NK-92 (cell line): ENCODE results near the gene FAM170B.

ENCODE experiments used
- DNase-seq: peaks from one replicate; lab custom pipeline; 2025; ENCODE audit not compliant: unreplicated experiment; lab: John Stamatoyannopoulos, UW

Gene FAM170B

DNA sequence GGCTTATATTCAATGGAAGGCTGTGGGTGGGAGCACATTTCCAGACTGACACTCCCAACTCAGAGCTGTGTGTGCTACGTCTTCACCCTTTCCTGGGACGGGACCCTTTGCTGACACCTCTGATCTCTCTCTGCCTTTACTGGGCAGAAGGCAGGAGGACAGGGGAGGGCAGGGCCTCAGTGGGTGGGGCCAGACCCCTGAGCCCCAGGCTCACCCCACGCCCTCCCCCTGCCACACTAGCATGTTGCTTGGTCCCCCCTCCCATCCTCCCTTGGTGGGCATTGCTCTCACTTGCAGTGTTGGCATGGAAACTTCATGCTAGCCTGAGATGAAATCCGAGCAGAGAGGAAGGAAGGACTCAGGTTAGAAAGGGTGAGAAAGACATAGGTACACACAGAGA, 36.0 kb upstream of the FAM170B start:
- no peak for DNase-seq

DNA sequence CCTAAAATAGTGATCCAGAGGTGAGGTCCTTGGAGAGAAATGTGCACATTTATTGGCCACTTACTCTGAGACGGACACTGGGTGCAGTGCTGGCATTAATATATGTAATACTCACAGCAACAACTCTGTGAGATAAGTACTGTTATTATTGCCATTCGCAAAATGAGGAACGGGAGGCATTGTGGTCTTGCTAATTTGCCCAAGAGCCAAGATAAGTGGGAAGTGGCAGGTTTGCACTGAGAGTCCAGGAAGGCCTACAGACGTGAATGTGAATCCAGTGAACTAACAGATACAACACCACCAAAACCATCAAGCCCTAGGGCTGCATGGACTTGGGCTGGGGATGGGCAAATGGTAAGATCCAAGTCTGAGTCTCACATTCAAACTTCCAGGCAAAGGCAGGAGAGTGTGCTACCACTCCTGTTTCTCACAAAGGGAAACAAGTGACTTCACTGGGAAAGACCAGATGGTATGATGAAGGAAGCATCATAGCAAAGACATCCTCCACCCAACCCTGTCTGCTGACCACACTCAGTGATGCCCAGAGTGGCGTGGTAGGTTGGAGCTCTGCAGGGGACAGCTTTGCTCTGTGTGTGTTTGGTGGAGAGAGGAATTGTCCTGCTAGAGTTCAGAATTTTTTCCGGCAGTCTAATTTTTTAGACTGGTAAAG, 35.1 kb upstream of the FAM170B start:
- no peak for DNase-seq

DNA sequence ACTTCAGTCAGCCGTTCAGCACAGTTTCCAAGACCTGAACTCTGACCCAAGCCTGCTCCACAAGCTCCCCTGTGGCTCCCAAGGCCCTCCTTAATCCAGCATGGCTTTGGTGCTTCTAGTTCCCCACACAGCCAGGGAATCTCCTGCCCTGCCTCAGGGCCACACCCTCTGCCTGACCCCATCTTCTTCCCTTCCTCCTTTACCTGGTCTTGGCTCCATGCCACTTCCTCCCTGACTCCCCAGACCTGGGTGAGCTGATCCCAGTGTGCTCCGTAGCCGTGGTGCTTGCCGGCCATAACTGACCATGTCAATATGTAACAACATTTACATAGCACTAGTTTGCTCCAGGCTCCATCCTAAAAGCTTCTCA, 34.3 kb upstream of the FAM170B start:
- no peak for DNase-seq

DNA sequence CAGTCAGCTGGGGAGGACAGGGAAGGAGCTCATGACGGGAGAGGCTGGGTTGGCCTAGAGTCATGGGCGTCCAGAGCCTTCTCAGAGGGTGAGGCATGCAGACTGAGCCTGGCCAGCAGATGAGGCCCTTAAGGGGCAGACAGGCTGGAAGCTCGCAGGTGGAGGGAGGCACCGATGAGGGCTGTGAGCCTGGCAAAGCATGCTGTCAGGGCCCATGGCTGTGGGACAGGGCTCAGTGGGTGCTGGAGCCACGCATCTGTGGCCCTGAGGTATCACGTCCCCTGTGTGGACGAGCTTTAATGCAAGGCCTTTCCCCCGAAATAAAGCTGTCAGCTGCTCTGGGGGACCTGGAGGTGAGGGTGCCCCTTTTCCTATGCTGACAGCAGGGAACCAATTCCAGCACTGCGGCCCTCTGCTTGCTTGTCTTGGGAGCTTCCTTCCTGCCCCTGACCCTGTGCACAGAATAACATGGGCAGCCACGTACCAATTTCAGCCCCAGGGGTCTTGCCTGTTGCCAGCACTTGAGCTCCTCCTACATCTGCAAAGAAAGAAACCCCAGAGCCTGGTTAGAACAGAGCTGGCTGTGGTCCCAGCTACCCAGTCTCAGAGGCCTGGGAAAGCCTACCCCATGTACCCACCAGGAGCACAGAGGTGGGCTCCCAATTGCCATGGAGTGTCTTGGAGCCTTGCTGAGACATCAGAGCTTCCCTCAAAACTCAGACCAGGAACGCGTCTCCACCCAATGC, 33.8 kb upstream of the FAM170B start:
- no peak for DNase-seq

DNA sequence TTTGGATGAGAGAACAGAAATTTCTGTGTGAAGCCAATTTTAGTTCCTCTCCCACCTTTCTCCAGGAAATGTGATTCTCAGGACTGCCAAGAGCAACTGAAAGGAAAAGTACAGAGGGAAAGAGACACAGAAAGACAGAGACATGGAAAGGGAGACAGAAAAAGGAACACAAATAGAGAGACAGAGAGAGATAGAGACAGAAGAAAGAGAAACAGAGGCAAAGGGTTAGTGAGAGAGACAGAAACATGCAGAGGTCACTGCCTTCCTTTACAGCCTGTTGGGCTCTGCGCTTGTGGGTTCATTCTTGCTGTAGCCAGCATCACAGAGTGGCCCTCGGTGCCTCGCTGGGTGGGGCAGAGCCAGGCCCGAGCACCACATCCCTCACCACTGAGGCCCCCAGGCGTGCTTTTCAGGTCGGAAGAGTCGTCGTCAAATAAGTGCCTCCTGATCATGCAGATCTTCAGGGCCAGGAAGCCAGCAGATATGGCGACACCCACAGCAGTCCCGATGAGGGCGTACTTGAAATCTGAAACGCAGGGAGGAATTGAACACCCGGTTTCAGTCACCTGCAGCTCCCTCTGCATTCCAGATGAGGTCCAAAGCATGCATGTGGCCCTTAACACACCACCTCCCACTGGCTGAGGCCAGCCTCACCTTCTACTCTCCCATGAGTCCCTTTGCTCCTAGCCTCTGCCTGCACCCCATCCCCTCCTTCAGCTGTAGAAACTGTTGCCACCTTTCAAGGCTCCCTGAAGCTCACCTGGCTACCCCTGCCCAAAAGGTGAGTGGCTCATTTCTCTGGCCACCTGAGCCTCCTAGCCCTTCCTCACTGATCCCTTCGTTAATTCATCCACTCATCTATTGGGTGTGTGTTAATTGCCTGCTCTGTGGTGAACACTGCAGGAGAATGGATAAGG, 32.9 kb upstream of the FAM170B start:
- no peak for DNase-seq

DNA sequence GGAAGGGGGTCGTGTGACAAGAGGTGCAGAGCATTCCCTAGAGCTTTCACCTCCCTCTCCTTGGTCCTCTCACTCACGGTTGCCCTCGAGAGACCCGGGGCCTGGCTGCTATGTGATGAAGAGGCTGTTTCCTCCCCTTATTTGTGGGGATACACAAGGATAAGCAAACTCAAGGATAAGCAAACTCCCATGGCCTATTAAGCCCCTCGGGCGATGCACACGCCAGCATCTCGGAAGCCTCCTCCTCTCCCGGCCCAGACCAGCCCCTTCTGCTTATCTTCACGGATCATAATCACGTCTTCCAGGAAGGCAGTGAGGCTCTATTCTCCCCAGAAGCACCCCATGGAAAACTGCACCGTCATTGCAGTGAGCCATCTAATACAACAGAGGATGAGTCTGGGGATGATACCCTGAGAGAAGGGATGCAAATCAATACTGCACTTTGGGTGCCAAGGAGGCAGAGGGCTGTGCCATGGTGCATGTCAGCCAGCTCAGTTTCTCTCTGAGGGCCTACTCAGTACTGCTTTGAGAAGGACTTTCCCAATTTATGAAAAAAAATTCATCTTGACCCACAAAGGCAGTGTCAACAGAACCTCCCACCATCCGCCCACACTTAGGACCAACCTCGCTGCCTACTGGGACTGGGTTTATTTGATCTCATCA, 32.1 kb upstream of the FAM170B start:
- no peak for DNase-seq

DNA sequence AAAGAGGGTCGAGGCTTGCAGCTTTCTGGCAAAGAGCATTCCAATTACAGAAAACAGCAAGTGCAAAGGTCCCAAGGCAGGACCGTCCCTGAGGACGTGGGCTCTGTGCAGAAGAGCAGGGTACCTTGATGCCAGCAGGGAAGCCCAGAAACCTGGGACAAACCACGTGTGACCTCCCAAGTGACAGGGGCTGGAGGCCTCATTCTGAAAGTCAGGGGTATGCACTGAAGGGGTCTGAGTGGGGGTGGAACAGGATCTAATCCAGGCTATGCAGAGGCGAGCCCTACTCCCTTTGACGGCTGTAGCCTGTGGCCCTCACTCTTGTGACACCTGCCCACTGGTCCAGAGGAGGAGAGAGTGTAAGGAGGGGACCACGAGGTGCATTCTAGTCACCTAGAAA, 31.4 kb upstream of the FAM170B start:
- no peak for DNase-seq

DNA sequence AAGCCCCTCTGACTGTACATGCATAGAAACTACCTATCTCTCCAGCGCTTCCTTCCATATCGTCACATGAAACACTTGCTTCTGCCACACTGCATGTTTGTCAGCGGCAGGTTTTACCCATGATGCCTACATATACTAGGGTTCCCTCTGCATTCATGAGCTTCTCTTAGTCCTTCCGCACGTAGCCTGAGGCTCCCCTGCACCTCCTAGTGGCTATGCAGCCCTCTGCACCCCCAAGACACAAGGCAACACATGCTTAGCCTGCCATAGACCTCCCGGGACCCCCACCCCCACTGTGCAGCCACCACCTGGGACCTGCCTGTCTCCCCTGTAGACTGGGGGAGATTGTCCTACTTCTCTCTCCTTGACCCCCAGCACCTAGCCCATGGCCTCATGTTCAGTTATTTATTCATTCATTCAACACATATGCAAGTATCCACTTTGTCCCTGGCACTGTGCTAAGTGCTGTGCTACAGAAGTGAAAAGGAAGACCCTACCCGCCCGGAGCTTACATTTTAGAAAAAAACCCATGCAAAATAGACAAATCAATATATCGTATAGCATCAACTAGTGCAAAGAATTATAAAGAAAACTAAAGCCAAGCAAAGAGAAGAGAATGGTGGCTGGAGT, 30.9 kb upstream of the FAM170B start:
- no peak for DNase-seq

DNA sequence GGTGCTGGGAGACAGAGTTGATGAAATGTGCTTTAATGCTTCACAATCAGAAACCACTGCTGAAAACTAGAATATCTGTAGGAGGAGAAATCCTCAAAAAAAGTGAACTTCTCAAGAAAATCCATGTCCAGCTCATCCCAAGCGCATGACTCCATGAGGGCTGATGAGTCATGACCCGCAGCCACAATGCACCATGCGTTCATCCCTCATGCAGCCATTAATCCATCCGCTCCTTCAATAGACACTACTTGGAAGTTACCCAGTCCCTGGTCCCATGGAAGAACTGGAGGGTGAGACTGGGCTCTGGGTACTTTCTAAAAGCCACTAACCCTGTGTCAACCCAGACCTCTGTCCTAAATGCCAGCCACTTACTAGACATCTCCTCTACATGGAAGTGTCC, 29.9 kb upstream of the FAM170B start:
- no peak for DNase-seq

DNA sequence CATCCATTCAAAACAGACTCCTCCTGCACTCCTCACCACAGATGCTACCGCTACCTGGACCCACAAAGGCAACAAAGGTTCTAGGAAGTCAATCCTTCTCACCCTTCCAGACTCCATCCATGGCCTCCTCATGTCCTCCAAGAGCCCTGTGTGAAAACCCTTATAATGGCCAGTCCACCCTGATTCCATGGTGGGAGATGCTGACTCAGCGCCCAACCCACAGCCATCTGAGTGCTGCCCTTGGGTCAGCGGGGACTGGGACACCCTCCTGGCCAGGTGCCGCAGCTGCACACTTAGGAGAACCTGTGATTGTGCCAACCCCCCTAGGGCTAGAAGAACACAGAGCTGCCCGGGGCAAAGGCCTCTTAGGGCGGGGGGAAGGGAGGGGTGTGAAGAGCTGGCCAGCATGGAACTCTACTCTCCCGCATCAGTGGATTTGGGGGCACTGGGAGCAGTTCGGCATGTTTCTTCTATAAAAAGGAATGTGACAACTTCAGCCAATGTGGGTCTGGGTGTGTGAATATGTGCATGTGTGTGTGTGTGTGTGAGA, 29.0 kb upstream of the FAM170B start:
- DNase-seq: no peak

DNA sequence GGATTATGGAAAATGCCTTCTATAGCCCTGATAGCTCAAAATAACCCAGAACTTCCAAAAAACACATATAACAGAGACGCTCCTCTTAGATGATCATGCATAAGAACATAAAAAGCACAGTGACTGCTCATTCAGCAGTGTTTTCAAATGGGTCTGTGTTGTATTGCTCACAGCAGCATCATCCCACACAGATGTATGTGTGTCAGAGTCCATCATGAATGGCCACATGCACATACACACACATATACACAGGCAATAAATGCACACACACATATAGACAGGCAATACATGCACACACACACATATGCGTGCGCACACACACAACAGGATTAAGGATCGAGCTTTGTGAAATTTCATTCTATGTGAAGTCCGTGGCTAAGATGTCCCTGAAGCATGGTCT, 28.2 kb upstream of the FAM170B start:
- no peak for DNase-seq

DNA sequence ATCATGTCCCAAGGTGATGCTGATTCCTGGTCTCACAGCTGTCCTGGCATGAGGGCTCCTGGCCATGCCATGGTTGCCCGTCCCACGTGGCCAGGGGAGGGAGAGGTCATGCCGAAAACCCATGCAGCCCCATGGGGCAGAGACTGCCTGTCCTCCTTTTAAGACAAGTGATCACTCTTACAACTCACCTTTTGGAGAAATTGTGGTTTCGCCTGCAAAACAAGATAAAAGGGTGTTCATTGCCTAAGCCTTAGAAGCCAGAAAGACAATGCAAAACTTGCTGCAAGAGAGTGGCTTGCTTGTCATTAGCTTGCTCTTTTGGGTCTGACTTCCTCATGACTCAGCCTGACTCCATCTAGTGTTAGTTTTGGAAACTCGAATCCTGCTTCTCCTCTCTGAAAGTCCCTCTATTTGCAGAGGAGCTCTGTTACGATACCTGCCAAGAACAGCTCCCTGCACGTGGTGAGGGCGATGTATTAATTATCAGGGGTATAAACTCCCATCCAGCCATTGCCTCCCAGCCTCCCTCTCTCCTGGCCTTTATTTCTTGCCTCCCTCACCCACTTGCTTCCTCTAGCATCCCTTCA, 27.7 kb upstream of the FAM170B start:
- no peak for DNase-seq

DNA sequence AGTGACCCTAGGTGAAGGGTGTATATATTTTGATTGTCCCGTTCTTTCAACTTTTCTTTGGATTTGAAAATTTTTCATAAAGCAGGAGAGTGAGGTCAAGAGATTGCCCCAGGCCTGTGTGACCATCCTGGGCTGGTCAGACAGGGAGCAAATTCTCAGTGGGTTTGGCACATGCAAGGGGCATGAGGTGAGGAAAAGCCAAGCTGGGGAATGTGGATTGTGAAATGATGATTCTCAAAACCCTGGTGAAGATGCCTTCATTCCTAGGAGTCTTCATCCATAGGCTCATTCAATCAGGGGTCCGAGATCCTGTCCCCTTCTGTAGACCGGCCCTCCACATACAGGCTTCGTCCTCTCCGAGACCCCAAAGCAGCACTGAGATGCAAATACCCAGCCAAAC, 27.0 kb upstream of the FAM170B start:
- DNase-seq: no peak

DNA sequence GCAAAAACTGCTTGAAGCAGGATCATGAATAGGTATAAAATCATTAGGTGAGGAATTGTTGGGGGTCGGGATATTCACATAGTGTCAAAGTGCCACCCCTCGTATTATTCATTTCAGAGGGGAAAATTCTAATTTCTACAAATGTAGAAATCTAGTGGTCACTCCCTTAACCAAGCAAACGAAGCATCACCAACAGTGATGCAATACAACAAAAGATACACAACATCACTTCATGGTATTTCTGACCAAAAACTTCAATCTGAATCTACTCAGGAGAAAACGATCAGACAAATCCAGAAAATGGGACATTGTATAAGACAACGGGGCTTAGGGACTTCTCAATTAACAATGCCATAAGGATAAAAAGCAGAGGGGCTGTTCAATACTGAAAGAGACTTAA, 26.3 kb upstream of the FAM170B start:
- DNase-seq: no peak

DNA sequence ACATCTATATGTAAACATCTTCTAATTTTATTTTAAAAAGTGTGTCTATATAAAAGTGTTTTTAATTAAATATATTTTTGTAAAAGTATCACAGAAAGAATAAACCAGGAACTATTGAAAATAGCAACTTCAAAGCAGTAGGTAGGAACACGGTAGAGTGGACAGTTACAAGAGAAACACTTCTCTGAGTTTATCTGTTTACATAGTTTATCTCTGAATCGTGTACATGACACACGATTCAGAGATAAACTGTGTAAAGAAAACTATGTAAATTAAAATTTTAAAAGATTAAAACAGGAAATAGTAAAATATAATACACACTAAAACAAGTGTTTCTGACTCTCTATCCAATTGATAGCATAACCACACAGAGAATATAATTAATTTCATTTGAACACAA, 25.1 kb upstream of the FAM170B start:
- no peak for DNase-seq

DNA sequence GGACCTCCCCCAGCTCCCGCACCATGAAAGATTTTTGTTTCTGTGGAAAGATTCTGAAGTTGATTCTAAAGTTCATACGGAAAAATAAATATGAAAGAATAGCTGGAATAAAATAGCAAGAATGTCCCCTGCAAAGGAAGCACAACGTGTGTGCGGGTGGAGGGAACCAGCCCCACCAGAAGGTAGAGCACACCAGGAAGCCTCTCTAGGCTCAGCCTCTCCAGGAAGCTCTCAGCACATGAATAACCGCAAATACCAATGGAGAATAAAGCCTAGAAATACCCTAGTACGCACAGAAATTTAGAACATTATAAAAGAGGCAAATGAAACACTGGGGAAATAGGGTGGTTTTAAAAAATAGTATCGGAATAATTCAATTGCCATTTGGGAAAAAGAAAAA, 24.6 kb upstream of the FAM170B start:
- DNase-seq: no peak

DNA sequence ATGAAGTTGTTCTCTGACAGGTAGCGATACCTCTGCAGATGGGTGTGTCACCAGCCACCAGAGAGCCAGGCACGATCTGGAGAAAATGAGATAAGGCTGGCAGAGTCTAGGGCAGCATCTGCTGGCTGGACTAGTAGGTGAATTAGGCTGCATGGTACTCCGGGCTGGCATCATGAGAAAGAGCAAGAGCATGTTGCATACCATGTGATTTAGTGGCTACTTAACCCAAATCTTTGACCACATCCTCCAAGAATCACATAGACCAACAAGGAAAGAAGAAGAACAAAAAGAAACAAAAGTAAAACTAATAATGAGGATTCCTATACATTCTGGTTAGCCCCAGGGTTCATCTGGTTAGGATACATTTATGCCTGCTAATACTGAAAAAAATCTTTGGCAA, 23.4 kb upstream of the FAM170B start:
- DNase-seq: no peak

DNA sequence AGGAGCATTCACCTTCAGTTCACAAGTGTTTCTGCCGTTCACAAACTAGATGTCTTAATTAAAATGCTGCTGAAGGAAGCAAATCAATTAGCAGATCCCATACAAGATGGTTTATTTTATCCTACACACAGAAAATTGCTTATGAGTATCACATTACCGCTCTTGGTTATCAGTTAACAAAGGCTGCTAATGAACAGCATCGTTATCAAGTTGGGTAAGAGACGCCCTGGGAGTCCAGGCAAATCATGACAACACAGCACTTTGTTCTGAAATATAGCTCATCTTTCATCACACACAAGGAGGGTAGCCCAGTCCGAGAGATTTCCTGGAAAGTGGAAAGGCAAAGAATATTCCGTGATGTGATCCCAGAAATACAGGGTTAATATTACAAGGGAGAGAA, 20.8 kb upstream of the FAM170B start:
- no peak for DNase-seq

DNA sequence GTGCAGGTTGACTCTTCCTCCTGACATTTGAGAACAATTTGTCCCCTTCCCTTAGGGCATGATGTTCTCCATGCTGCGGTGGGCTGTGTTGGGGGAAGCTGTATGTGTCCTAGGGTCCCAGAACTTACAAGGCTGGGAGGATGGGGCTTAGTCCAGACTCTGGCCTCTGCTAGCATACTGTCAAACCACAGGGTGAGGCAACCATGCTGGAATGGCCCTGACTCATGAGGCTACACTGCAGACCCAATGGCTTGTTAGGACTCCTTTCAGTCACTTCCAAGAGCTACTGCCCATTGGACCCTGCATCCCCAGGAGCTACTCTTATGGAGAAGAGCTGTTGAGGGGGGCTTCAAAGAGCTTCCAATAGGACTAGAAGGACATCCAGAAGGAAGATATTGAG, 20.1 kb upstream of the FAM170B start:
- no peak for DNase-seq

DNA sequence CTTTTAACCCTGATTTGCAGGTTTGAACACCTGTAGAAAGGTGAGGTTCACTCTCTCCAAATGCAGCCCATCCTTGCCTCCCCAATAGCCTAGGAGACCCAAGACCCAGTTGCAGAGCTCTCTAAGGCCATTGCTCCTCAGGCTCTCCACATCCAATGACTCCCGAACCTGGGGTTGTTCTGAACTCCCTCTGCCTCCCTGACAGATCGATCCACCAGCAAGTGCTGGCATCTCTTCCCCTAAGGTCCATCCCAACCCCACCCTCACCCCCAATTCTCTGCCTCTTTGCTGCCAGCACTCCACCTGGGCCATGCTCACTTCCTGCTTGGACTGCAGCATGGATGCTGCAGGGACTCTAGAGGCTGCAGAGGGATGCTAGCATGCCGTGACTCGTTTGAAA, 19.3 kb upstream of the FAM170B start:
- DNase-seq: no peak
